GM23338 (cell line): ENCODE measurements around the gene NTRK1. TPM values are rescaled to one million over a fixed set of nuclear protein-coding genes. Genes with fewer than 3 reads are reported as not detected.

Source experiments
- ATAC-seq: fragments of 200-7000 bp; cut with Tn5 transposase; 3 replicates; pipeline ENCODE4 v1.9.1; 2020
- DNase-seq: peaks from one replicate; pipeline ENCODE4 v3.0.0-alpha.2; 2015; ENCODE audit warnings: low spot score
- H2AFZ ChIP-seq: fragments of 200-600 bp; sonication (generic); 2 replicates; pipeline ENCODE4 v1.8.0; 2016; ENCODE audit warnings: antibody characterized with exemption, mild to moderate bottlenecking, moderate library complexity
- H3F3A ChIP-seq: fragments of 200-600 bp; sonication (generic); replicated peaks from 2 replicates; pipeline ENCODE4 v1.8.0; 2017; ENCODE audit warnings: antibody characterized with exemption, mixed run types, low read depth
- H3K27ac ChIP-seq: fragments of 200-600 bp; sonication (generic); 2 replicates; pipeline ENCODE4 v1.6.1; 2016; ENCODE audit warnings: low read depth
- H3K27me3 ChIP-seq: fragments of 200-600 bp; sonication (generic); 2 replicates; pipeline ENCODE4 v1.8.0; 2016; ENCODE audit warnings: mild to moderate bottlenecking, mixed run types, moderate library complexity; ENCODE audit not compliant: insufficient read depth
- H3K36me3 ChIP-seq: fragments of 200-600 bp; sonication (generic); 2 replicates; pipeline ENCODE4 v1.8.0; 2016; ENCODE audit warnings: mild to moderate bottlenecking; ENCODE audit not compliant: insufficient read depth
- H3K4me1 ChIP-seq: fragments of 200-600 bp; sonication (generic); 2 replicates; pipeline ENCODE4 v1.8.0; 2016; ENCODE audit warnings: mild to moderate bottlenecking, moderate library complexity; ENCODE audit not compliant: insufficient read depth
- H3K4me2 ChIP-seq: fragments of 200-600 bp; sonication (generic); 2 replicates; pipeline ENCODE4 v1.7.1; 2017; ENCODE audit warnings: mixed run types
- H3K4me3 ChIP-seq: fragments of 200-600 bp; sonication (generic); 2 replicates; pipeline ENCODE4 v1.6.1; 2016; ENCODE audit warnings: mixed run types
- H3K79me2 ChIP-seq: fragments of 200-600 bp; sonication (generic); replicated peaks from 2 replicates; pipeline ENCODE4 v1.8.0; 2017; ENCODE audit warnings: mild to moderate bottlenecking; ENCODE audit not compliant: insufficient read depth
- H3K9me2 ChIP-seq: fragments of 200-600 bp; sonication (generic); 2 replicates; pipeline ENCODE4 v1.8.0; 2017; ENCODE audit not compliant: insufficient read depth
- H4K20me1 ChIP-seq: fragments of 200-600 bp; sonication (generic); replicated peaks from 2 replicates; pipeline ENCODE4 v1.8.0; 2017; ENCODE audit warnings: mild to moderate bottlenecking; ENCODE audit not compliant: insufficient read depth
- H3K27ac Mint-ChIP-seq: 2 replicates; pipeline ENCODE4 v1.8.0; 2020; ENCODE audit warnings: inconsistent platforms, mild to moderate bottlenecking, moderate library complexity, mixed read lengths
- H3K27me3 Mint-ChIP-seq: 3 replicates; pipeline ENCODE4 v1.8.0; 2022; ENCODE audit warnings: low read depth, mild to moderate bottlenecking, moderate library complexity, mixed read lengths, inconsistent platforms; ENCODE audit not compliant: insufficient read depth, poor library complexity
- H3K36me3 Mint-ChIP-seq: 3 replicates; pipeline ENCODE4 v1.8.0; 2021; ENCODE audit warnings: low read depth, mild to moderate bottlenecking, inconsistent platforms, moderate library complexity, mixed read lengths
- H3K4me1 Mint-ChIP-seq: 3 replicates; pipeline ENCODE4 v1.8.0; 2020; ENCODE audit warnings: mild to moderate bottlenecking, inconsistent platforms, mixed read lengths
- H3K4me3 Mint-ChIP-seq: 3 replicates; pipeline ENCODE4 v1.8.0; 2021; ENCODE audit warnings: moderate library complexity, mild to moderate bottlenecking, inconsistent platforms, mixed read lengths
- H3K9me3 Mint-ChIP-seq: 3 replicates; pipeline ENCODE4 v1.8.0; 2020; ENCODE audit warnings: moderate library complexity, mild to moderate bottlenecking, inconsistent platforms, mixed read lengths
- POLR2AphosphoS5 ChIP-seq: IDR thresholded peaks from 2 replicates; pipeline ENCODE4 v1.6.1; 2016; ENCODE audit warnings: antibody characterized with exemption, low read depth
- ZNF331 ChIP-seq: fragments of 250-450 bp; sonication (Bioruptor Pico); IDR thresholded peaks from 2 replicates; pipeline ENCODE4 v1.5.0; 2020; ENCODE audit warnings: low read depth, mild to moderate bottlenecking, moderate library complexity
- polyA plus RNA-seq: library from polyadenylated mRNA; unstranded; fragments of >200 nt; fragmentation: Nextera tagmentation; extraction: Ambion mirVana; gene quantifications from 2 replicates; pipeline ENCODE4 v1.2.1, GENCODE V29; 2016
- total RNA-seq: library from RNA; depleted of rRNA; stranded (reverse); fragments of >200 nt; shearing (Covaris generic); gene quantifications from 2 replicates; pipeline ENCODE4 v1.2.3, GENCODE V29; 2014
- TF ChIP-seq, protein P1 (sequence below): IDR thresholded peaks from 2 replicates; pipeline ENCODE4 v1.6.1; 2016; ENCODE audit warnings: antibody characterized with exemption
- TF ChIP-seq, protein P2 (sequence below): IDR thresholded peaks from one replicate; pipeline ENCODE4 v1.6.1; 2018; ENCODE audit warnings: antibody characterized with exemption; ENCODE audit not compliant: unreplicated experiment

NTRK1 gene
- total and polyA plus RNA-seq, 2 experiments from 2014 or later, result 0.42 to 0.45 TPM

DNA sequence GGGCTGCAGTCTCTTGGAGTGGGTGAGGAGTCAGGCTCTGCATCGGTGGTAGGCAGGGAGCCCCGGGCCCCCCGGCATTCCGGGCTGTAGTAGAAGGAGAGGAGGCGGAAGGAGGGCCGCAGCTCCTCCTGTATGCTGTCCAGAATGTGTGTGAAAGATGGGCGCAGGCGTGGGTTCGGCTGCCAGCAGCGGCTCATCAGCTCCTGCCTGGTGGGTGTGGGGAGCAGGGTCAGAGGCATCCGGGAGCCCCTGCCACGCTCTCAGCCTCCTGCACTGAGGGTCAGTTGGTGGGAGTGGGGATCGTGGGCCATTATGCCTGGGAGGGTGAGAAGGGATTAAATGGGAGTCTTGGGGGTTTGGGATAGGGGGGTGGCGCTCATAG lies 19.8 kb upstream of the NTRK1 start:
- Histone ChIP-seq H3K4me1 (peaks cover 13% of the 10 kb centered on the region; the same call in 1 of the 2 replicates), H3K36me3 (no peaks in the 10 kb centered on the region), H3K9me2 (no peaks in the 10 kb centered on the region), H3K4me2 (no peak overlapping the region), H3K27ac (no peak overlapping the region), H3F3A (no peaks in the 10 kb centered on the region), H3K27me3 (peaks cover 63% of the 10 kb centered on the region), H2AFZ (no peak overlapping the region), H4K20me1 (no peaks in the 10 kb centered on the region; the same call in 1 of the 2 replicates), H3K79me2 (no peaks in the 10 kb centered on the region), H3K4me3 (no peak overlapping the region)
- no peak overlapping the region for H3K27ac Mint-ChIP-seq
- peaks cover 54% of the 10 kb centered on the region for H3K27me3 Mint-ChIP-seq
- no peaks in the 10 kb centered on the region for H3K9me3 Mint-ChIP-seq
- TF ChIP-seq, protein P1, sequence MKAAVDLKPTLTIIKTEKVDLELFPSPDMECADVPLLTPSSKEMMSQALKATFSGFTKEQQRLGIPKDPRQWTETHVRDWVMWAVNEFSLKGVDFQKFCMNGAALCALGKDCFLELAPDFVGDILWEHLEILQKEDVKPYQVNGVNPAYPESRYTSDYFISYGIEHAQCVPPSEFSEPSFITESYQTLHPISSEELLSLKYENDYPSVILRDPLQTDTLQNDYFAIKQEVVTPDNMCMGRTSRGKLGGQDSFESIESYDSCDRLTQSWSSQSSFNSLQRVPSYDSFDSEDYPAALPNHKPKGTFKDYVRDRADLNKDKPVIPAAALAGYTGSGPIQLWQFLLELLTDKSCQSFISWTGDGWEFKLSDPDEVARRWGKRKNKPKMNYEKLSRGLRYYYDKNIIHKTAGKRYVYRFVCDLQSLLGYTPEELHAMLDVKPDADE, result no peak
- TF ChIP-seq, protein P2, sequence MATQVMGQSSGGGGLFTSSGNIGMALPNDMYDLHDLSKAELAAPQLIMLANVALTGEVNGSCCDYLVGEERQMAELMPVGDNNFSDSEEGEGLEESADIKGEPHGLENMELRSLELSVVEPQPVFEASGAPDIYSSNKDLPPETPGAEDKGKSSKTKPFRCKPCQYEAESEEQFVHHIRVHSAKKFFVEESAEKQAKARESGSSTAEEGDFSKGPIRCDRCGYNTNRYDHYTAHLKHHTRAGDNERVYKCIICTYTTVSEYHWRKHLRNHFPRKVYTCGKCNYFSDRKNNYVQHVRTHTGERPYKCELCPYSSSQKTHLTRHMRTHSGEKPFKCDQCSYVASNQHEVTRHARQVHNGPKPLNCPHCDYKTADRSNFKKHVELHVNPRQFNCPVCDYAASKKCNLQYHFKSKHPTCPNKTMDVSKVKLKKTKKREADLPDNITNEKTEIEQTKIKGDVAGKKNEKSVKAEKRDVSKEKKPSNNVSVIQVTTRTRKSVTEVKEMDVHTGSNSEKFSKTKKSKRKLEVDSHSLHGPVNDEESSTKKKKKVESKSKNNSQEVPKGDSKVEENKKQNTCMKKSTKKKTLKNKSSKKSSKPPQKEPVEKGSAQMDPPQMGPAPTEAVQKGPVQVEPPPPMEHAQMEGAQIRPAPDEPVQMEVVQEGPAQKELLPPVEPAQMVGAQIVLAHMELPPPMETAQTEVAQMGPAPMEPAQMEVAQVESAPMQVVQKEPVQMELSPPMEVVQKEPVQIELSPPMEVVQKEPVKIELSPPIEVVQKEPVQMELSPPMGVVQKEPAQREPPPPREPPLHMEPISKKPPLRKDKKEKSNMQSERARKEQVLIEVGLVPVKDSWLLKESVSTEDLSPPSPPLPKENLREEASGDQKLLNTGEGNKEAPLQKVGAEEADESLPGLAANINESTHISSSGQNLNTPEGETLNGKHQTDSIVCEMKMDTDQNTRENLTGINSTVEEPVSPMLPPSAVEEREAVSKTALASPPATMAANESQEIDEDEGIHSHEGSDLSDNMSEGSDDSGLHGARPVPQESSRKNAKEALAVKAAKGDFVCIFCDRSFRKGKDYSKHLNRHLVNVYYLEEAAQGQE, result no peak
- peaks cover 19% of the 10 kb centered on the region for H3K4me1 Mint-ChIP-seq
- ATAC-seq, result no peak
- H3K36me3 Mint-ChIP-seq, result no peaks in the 10 kb centered on the region
- no peak for DNase-seq
- no peak overlapping the region for H3K4me3 Mint-ChIP-seq

DNA sequence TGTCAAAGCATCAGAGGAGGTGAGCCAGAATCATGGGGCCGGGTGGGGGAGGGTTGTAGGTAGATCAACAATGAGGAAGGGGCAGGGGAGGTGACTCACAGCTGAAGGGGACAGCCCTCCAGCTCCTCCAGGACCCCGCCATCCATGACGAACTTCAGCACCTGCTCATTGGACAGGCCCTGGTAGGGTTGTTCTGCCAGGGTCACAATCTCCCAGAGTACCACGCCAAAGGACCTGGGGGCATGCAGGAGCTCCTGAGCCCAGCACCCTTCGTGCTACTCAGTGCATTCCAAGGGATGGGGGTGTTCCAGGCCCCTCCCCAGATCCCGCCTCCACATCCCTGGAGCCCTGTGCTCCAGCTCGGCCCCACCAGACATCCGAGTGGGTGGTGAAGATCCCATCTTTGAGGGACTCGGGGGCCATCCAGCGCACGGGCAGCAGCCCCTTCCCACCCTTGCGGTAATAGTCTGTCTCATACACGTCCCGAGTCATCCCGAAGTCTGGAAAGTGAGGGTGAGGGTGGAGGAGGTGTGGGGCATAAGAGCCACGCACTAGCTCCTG lies 19.3 kb upstream of the NTRK1 start:
- Mint-ChIP-seq H3K27me3 (peaks cover 57% of the 10 kb centered on the region), H3K27ac (no peak overlapping the region)
- DNase-seq, result peak; percentile 53

More for the DNA sequence above, 19.3 kb upstream of the NTRK1 start:
- Mint-ChIP-seq H3K4me1 (peaks cover 19% of the 10 kb centered on the region), H3K4me3 (no peak overlapping the region), H3K36me3 (no peaks in the 10 kb centered on the region), H3K9me3 (no peaks in the 10 kb centered on the region)
- Histone ChIP-seq H4K20me1 (no peaks in the 10 kb centered on the region; the same call in 1 of the 2 replicates), H3K9me2 (no peaks in the 10 kb centered on the region), H3K4me2 (no peak overlapping the region), H3K4me1 (peaks cover 13% of the 10 kb centered on the region; the same call in 1 of the 2 replicates), H3K4me3 (no peak overlapping the region), H3K27me3 (peaks cover 68% of the 10 kb centered on the region), H3K27ac (no peak overlapping the region), H3K36me3 (no peaks in the 10 kb centered on the region), H3F3A (no peaks in the 10 kb centered on the region), H2AFZ (no peak overlapping the region), H3K79me2 (no peaks in the 10 kb centered on the region)
- peak; percentile 9; the same call in 2 of the 3 replicates for ATAC-seq
- TF ChIP-seq, protein P2, result peak; percentile 63
- no peak for TF ChIP-seq POLR2AphosphoS5
- TF ChIP-seq, protein P1, result no peak
- no peak for TF ChIP-seq ZNF331 (CRISPR knock-in tag)
